ENCODE results near the gene CFDP1.

The CFDP1 gene

DNA sequence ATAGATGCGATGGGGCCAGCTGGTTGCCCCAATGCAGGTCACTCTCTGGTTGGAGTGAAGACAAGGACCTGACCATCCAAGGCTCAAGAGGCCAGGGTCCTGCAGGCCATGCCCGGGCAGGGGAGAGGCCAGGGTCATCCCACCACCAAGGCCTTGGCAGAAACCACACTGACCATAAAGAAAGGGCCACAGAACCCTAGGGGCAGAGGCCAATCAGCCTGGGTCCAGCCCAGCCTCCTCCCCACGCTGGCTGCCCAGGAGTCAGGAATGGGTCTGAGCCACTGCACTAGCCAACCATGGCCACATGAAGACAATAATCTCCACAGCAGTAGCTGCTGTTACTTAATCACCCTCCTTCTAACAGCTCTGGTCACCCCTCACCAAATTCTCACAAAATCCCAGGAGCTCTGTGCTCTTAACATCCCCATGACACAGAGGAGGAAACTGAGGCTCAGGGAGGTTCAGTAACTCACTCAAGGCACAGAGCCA lies 171.7 kb downstream of the CFDP1 start:
- TF ChIP-seq, protein P1, sequence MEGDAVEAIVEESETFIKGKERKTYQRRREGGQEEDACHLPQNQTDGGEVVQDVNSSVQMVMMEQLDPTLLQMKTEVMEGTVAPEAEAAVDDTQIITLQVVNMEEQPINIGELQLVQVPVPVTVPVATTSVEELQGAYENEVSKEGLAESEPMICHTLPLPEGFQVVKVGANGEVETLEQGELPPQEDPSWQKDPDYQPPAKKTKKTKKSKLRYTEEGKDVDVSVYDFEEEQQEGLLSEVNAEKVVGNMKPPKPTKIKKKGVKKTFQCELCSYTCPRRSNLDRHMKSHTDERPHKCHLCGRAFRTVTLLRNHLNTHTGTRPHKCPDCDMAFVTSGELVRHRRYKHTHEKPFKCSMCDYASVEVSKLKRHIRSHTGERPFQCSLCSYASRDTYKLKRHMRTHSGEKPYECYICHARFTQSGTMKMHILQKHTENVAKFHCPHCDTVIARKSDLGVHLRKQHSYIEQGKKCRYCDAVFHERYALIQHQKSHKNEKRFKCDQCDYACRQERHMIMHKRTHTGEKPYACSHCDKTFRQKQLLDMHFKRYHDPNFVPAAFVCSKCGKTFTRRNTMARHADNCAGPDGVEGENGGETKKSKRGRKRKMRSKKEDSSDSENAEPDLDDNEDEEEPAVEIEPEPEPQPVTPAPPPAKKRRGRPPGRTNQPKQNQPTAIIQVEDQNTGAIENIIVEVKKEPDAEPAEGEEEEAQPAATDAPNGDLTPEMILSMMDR (conservative IDR thresholded peaks at IDR 0.05; ENCODE audit: control insufficient read depth, insufficient read depth, low read depth, low read length) = no peak
- DNase-seq (ENCODE audit: low read depth) = no peak
- H3K4me3 ChIP-seq (ENCODE audit: control insufficient read depth, low read depth, low read length) = no peak overlapping the region

GRCh38 chr16:75260851-75261589 lies 172.3 kb downstream of the CFDP1 start:
- TF ChIP-seq, protein P1 (conservative IDR thresholded peaks at IDR 0.05; ENCODE audit: control insufficient read depth, insufficient read depth, low read depth, low read length) = no peak
- no peak overlapping the region for H3K4me3 ChIP-seq (ENCODE audit: control insufficient read depth, low read depth, low read length)
- DNase-seq (ENCODE audit: low read depth) = no peak

- no peak for DNase-seq (ENCODE audit: low read depth)
- no peak overlapping the region for H3K4me3 ChIP-seq (ENCODE audit: control insufficient read depth, low read depth, low read length)
- TF ChIP-seq, protein P1 (conservative IDR thresholded peaks at IDR 0.05; ENCODE audit: control insufficient read depth, insufficient read depth, low read depth, low read length) = no peak
Measured at GRCh38 chr16:75258807-75259141, 174.5 kb downstream of the CFDP1 start.

DNA sequence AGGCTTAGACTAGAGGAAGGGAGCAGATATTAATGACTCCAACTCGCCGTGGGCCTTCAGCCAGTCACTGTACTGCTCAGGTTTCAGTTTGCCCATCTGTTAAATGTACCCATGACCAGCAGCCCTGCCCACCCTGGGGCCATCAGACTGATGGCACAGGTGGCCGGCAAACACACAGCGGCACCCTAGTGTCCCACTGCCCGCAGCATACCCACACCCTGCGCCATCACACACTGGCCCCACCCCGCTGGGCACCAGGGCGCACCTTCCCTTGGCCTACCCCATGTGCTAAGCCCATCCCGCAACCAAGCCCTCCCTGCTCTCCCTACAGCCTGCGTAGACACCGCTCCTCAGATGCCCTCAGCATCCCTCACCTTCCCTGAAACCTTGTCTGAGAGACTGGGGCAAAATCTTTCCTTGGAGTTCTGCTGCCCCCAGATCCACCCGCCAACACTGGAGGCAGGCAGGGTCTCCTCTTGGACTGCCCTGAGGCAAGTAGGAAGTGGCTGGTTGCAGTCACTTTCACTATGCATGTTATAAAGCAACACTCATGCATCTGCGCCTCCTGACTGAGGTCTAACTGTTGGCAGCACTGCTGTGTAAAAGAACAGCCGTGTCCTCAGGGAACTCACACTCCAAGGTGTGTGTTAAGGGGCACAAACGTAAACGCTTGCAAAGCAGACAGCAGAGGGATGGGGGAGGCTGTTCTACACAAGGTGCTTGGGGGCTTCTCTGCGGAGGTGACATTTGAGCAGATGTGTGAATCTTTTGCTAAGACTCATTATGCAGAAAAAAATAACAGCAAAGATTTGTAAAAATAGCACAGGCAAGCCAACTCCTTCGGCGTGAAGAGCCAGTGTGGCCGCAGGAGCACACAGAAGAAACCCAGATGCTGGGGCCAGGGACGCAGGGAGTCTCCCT lies 175.2 kb downstream of the CFDP1 start:
- no peak overlapping the region for H3K4me3 ChIP-seq (ENCODE audit: control insufficient read depth, low read depth, low read length)
- TF ChIP-seq, protein P1 (conservative IDR thresholded peaks at IDR 0.05; ENCODE audit: control insufficient read depth, insufficient read depth, low read depth, low read length) = no peak

DNA sequence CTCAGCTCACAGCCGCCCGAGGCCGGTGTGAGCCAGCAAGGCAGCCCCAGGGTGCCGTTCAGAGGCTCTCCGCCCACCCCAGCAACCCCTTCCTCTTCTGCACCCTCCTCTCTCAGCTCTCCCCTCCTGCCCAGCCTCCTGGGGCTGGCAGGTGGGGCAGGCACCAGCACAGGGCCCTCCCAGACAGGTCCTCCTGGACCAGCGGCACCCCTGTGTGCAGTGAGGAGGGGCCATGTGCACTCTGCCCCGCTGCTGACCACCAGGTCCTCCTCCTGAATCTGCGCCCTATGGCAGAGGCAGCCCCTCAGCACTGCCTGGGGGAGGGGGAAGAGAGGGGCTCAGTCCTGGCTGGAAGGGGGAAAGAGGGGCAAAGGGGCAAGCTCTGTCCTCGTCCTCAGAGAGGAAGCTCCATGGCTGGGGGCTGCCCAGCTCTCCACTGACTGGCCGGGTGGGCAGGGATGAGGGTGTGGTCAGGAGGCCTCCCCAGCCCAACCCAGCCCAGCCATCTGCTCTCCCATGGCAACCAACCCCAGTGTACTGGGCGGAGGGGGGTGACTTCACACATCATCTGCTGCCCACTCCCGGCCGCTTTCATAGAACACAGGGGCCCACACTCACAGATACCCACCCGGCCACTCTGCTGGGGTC lies 176.5 kb downstream of the CFDP1 start:
- no peak overlapping the region for H3K4me3 ChIP-seq (ENCODE audit: control insufficient read depth, low read depth, low read length)
- TF ChIP-seq, protein P1 (conservative IDR thresholded peaks at IDR 0.05; ENCODE audit: control insufficient read depth, insufficient read depth, low read depth, low read length) = no peak
- DNase-seq (ENCODE audit: low read depth) = peak; percentile 68

More for the DNA sequence above, 175.2 kb downstream of the CFDP1 start:
- DNase-seq (ENCODE audit: low read depth) = no peak

- TF ChIP-seq, protein P1 (conservative IDR thresholded peaks at IDR 0.05; ENCODE audit: control insufficient read depth, insufficient read depth, low read depth, low read length) = no peak
- no peak for DNase-seq (ENCODE audit: low read depth)
- no peak overlapping the region for H3K4me3 ChIP-seq (ENCODE audit: control insufficient read depth, low read depth, low read length)
Measured at GRCh38 chr16:75256059-75256571, 177.2 kb downstream of the CFDP1 start.
